SW480 (cell line): ENCODE measurements around the gene FOXP1.

Experiments
- DNase-seq: peaks from one replicate; pipeline ENCODE4 v3.0.0-alpha.2; 2016; ENCODE audit warnings: low spot score

The FOXP1 gene

DNA sequence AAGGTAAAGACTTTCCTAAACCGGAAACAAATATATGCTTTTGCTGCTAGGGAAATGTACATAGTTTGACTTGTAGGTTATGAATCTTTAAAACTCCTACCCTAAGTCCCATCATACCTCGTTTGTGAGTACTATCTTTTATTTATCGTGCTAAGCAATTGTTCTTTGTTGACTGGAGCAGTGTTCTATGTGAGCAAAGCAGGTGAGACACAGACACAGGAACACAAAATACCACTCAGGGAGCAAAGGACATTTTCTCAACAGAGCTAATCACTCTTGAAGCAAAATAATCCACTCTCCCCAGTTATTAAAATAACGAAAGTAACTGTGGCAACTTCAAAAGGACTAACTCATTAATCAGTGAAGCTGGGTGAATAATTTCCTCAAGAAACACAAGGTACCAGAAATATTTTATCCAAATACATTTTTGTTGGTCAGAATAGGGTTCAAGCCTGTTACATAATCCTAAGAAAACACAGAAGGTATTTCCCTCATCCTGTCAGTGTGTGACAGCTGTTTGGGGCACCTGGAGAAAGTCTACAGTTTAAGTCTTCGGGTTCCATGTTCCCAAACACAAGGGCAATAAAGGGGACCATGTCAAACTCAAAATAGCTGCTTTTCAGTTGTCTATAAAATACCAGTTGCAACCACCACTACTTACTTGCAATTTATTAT is 407.7 kb downstream of the FOXP1 start:
- no peak for DNase-seq

DNA sequence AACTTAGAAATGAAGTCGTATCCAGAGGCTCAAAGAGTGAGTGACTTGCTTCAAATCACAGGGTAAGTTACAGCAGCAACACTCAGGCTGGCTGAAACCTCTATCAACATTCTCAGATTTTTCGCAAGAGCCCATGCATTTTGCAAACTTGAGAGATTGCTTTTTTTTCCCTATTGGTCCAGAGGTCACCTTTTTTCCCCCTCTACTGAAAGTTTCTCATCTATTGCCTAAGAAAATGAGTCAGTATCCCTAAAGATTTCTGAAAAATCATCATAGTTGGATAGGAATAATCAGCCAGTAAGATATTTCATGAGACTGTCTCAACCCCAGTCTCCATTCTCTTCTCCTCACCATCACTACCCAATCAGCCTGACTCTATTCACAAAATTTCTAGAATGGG is 410.6 kb downstream of the FOXP1 start:
- no peak for DNase-seq

DNA sequence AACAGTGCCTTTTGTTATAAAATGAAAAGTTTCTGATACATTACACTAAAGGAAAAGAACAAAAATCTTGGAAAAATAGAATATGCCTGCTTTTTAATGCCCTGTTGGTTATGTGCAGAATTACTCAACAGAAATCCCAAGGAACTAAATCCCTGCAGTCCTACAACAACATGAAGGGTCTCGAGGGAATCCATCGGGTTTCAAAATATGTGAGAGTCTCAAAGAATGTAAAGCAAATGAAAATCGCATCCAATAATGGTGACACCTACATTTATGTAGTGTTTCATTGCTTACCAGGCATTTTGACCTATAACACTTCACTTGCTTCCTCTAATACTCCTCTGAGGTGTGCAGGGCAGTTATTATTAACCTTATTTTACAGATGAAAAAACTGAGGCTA is 411.3 kb downstream of the FOXP1 start:
- DNase-seq, result no peak

DNA sequence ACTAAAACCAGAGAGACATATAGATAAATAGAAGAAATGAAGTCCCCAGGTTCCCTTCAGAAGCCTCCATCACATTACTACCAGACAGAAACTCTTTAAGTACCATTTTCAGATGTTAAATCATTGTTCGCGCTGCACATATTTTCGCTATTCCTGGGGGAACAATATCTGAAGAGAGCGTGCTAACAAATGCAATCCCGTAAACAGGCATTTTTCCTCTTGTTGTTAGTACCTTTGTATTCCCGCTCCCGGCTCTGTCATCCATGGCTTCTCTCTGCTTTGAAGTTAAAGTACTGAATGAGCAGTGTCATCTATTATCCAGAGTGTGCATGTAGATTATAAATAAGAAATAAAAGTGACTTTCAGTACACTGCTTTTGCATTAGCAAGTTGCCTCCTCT is 412.3 kb downstream of the FOXP1 start:
- DNase-seq, result no peak

DNA sequence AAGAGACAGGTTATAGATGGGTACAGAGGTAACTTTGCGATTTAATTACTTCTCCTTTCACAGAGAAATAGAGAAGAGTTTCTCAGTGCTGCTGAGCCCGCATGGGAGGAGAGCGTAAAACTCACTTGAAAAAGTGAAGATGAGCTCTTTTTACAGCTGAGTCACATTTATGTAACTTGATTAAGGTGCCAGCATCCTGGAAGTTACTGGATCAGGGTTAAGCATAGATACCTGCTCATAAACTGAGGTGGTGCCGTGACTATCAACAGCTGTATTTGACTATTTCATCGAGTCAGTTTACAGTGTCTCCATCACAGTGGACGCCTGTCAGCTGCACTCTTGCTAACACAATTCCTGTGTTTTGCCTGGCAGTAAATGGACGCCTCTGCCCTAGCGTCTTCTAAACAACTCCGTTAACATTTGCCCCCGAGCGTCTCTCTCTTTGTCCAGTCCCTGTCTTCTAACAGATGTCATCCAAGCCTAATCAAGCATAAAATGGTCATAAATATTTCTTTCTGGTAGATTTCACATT is 414.6 kb downstream of the FOXP1 start:
- DNase-seq, result no peak

DNA sequence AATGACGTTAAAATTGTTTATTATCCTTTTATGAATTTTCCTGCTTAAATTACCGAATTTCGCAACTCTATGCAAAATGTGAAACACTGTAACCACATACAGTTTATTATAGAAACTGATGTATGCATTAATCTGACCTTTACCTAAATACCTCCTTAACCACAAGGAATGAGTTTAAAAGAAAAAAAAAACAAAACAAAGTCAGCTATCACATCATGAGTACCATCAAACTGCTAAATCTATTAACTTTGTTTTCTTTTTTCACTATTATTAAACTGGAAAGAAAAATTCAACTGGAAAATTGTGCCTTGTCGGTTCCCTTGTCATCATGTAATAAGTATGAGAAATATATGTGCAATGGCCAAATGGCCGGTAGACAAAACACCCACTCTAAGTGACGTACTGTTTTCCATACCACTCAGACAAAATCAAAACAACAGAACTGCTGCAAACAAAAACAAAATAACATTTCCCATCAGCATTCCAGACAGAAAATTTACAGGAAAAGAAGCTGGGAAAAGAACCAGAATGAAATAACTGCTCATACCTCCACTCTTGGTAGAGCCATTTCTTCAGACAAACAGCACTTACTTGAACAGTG is 415.3 kb downstream of the FOXP1 start:
- no peak for DNase-seq

- DNase-seq, result no peak
Measured at GRCh38 chr3:71166339-71167240, 416.9 kb downstream of the FOXP1 start.

GRCh38 chr3:71164881-71165280 is 418.6 kb downstream of the FOXP1 start:
- no peak for DNase-seq

DNA sequence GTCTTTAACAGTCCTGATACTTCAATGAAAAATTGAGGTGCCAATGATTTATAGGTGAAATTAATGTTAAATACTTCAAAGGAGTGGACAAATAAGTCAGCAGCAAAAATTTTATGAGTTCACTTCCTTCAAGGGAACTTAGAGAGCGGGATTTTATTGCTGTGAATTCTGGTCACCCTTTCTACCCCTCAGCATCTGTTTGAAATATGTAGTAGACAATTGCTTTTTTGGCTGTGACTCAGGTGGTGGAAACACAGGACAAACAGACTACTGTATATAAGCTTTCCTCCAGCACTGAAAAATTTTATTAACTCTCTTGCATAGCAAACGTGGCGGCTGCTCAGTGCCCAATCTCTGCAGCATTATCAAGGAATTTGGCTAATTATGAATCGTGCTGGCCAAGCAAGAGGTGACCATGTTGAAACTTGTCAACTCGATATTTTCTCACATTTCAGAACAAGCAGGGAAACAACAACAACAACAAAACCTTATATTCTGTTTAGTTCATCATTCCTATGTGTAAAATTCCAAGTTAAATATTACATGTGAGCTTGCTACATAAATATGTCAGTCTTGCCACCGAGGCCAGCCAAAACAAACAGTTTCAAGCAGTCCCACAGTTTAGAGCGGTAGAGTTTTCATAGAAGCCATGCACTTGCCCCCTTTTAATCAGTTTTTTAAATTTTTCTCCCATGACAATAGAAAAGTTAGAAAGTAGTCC is 420.2 kb downstream of the FOXP1 start:
- DNase-seq, result no peak

DNA sequence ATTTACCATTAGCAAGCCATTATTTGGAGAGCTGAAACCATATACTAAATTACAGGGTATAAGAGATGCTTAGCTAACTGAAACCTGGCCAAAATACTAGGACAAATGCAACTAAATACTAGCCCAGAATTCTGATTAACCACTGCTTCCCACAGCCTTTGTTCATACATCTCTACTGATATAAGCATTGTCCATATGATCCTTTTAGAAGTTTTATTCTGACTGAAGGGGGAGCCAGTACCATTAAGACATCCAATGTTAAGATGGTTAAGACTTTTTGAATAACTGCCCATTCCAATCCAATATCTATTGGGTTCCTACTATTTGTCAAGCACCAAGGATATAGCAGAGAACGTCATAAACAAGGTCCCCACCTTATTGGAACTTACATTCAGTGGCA is 421.3 kb downstream of the FOXP1 start:
- no peak for DNase-seq

DNA sequence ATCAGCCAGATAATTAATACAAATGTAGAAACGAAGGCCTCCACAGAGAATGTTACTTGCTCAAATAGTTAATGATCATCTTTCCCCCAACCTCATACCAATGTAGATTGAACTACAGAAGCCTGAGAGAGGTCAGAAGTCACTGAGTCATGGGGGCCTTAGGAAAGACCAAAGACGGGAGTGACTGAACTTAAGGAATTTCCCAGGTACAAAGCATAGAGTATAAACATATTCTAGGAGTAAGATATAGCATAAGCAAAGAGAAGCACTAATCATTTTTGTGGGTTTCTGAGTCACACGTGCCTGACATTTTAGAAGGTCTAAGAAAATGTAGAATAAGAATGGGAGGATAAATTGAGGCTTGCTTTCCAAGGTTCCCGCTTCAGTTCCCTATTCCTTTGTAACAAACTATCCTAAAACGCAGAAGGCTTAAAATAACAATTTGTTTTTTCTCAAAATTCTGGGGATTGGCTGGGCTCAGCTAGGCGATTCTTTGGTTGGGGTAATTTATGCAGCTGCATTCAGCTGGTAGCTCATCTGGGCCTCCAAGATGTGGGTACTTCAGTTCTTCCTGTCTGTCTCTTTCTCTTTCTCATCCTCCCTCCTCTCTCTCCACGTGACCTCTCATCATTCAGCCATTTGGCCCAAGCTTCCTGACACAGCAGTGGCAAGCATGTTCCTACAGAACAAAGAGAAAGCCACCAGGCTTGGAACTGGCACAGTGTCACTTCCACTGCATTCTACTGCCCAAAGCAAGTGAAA is 422.6 kb downstream of the FOXP1 start:
- DNase-seq, result peak; percentile 6

- DNase-seq, result no peak
Measured at GRCh38 chr3:71156062-71156665, 427.4 kb downstream of the FOXP1 start.

DNA sequence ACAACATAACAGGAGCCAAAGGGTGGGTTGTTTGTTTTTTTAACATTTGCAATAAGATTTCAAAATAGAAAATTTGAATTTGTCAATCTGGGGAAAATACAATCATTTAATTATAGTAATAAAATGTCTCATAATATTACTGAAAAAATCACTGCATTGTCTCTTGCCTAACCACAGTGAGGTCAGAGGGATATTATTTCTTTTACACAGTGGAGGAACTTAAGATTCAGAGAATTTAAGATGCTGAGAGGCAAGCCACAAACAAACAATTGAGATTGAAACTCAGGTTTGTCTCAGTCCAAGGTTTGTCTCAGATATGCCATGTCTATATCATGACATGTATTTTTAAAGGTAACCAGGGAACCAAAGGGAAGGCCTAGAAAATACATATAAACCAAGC is 428.7 kb downstream of the FOXP1 start:
- no peak for DNase-seq

GRCh38 chr3:71153713-71154112 is 429.8 kb downstream of the FOXP1 start:
- peak; percentile 29 for DNase-seq

DNA sequence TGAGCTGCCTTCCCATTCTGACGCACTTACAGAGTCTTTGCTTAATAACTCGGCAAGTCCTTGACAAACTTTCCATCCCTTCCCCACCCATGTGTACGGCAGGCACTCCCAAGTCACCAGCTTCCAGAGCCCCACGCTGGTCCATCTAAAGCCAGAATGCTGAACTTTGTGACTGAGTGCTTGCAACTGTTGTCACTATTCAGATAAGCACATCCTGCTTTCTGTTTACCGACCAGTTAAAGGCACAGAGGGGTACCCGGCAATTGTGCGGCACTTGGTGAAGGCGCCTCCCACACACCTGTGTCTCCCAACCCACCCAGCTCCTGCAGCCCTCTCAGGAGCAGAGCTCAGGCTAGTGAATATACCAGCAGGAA is 430.6 kb downstream of the FOXP1 start:
- no peak for DNase-seq

- DNase-seq, result no peak
Measured at GRCh38 chr3:71152039-71152891, 431.3 kb downstream of the FOXP1 start.

DNA sequence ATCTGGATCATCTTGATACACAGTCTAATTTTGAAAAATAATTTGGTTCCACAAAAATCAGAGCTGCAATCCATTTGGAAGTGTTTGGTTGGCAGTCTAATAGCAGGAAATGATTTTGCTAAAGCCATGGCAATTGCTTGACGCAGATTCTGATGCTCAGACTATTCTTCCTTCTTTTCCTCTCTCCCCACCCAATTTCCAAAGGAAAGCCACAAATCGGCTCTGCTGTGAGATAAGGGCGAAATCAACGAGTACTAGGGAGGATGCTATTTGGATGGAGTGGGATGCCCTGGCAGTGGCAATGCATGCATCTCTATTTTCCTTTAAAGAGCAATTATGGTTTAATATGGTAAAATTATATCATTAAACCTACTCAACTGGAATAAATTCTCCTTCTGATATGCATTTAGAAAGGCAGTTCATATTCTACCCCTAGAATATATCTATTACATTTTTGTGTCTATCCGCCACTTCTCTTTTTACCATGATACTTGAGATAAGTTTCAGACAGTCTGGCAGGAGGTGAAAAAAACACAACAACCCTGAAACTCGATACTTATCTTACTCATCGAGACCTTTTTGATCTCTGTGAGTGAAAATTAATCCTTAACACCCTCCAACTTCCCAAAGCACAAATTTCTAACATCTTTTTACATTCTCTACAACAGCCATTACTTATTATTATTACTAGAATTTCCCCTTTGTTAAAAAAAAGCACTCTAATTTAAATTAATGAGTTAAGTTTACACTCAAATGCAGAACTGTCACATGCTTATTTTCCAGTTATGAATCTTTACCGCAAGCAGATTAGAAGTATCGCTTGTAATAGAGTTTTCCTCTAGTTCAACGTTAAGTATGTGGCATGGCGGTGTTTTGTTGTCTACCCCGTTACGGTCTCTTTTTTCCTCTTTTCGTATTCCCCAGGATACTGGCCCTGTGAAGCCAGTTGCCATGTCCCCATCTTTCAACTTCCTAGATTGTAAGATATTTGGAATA is 433.3 kb downstream of the FOXP1 start:
- no peak for DNase-seq

GRCh38 chr3:71148455-71149060 is 435.0 kb downstream of the FOXP1 start:
- DNase-seq, result no peak
